ENCODE measurements around the gene NAA35.

NAA35 gene

GRCh38 chr9:86042199-86042978, 101.4 kb downstream of the NAA35 start:
- no peak for DNase-seq (ENCODE audit: extremely low spot score)
- CTCF ChIA-PET, result interaction anchor here (1.5 kb wide), 1 partner anchor 21 kb away, joined by 4 read pairs; no protein-coding TSS in a partner anchor
- POLR2A ChIA-PET, result no interaction called here
- TF ChIP-seq, protein P1, sequence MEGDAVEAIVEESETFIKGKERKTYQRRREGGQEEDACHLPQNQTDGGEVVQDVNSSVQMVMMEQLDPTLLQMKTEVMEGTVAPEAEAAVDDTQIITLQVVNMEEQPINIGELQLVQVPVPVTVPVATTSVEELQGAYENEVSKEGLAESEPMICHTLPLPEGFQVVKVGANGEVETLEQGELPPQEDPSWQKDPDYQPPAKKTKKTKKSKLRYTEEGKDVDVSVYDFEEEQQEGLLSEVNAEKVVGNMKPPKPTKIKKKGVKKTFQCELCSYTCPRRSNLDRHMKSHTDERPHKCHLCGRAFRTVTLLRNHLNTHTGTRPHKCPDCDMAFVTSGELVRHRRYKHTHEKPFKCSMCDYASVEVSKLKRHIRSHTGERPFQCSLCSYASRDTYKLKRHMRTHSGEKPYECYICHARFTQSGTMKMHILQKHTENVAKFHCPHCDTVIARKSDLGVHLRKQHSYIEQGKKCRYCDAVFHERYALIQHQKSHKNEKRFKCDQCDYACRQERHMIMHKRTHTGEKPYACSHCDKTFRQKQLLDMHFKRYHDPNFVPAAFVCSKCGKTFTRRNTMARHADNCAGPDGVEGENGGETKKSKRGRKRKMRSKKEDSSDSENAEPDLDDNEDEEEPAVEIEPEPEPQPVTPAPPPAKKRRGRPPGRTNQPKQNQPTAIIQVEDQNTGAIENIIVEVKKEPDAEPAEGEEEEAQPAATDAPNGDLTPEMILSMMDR (IDR thresholded peaks at IDR 0.05; ENCODE audit: control extremely low read depth, extremely low read depth, low read depth, missing control alignments), result no peak

- POLR2A ChIA-PET, result no interaction called here
- DNase-seq (ENCODE audit: extremely low spot score), result no peak
- CTCF ChIA-PET, result interaction anchor here (0.8 to 1.0 kb wide), 2 partner anchors 20 to 35 kb away, joined by 3 to 4 read pairs; no protein-coding TSS in a partner anchor
- TF ChIP-seq, protein P1 (IDR thresholded peaks at IDR 0.05; ENCODE audit: control extremely low read depth, extremely low read depth, low read depth, missing control alignments), result no peak
Observed at GRCh38 chr9:86043586-86043985, 102.6 kb downstream of the NAA35 start.

- POLR2A ChIA-PET, result no interaction called here
- TF ChIP-seq, protein P1 (IDR thresholded peaks at IDR 0.05; ENCODE audit: control extremely low read depth, extremely low read depth, low read depth, missing control alignments), result no peak
- CTCF ChIA-PET, result interaction anchor here (0.8 to 1.1 kb wide), 3 partner anchors 14 to 35 kb away, joined by 3 to 5 read pairs (median 4); no protein-coding TSS in a partner anchor
- DNase-seq (ENCODE audit: extremely low spot score), result no peak
Observed at GRCh38 chr9:86043999-86044398, 103.1 kb downstream of the NAA35 start.

DNA sequence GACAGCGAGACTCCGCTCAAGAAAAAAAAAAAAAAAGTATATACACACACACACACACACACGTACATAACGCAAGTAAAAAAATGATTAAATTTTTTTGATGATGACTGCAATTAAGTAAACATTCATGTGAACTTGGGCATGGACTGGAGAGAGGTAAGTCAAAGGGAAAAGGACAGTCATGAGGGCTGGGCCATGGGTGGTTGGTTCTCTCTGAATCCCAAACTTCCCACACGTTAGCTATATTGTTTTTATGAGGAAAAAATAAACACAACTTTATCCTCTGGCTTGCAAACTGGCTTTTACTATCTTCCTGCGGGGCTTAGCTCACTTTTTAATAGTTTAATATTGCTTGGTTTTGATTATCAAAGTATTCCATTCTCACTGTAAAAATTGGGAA, 104.7 kb downstream of the NAA35 start:
- DNase-seq (ENCODE audit: extremely low spot score), result no peak
- ChIA-PET POLR2A (no interaction called here), CTCF (interaction anchor here (0.7 to 0.9 kb wide), 2 partner anchors 12 to 55 kb away, joined by 3 read pairs; no protein-coding TSS in a partner anchor)
- TF ChIP-seq, protein P1 (IDR thresholded peaks at IDR 0.05; ENCODE audit: control extremely low read depth, extremely low read depth, low read depth, missing control alignments), result no peak

- POLR2A ChIA-PET, result no interaction called here
- no peak for DNase-seq (ENCODE audit: extremely low spot score)
- TF ChIP-seq, protein P1 (IDR thresholded peaks at IDR 0.05; ENCODE audit: control extremely low read depth, extremely low read depth, low read depth, missing control alignments), result no peak
- CTCF ChIA-PET, result interaction anchor here (0.7 to 1.5 kb wide), 3 partner anchors 11 to 54 kb away, joined by 3 read pairs; no protein-coding TSS in a partner anchor
Observed at GRCh38 chr9:86046071-86046636, 105.2 kb downstream of the NAA35 start.

DNA sequence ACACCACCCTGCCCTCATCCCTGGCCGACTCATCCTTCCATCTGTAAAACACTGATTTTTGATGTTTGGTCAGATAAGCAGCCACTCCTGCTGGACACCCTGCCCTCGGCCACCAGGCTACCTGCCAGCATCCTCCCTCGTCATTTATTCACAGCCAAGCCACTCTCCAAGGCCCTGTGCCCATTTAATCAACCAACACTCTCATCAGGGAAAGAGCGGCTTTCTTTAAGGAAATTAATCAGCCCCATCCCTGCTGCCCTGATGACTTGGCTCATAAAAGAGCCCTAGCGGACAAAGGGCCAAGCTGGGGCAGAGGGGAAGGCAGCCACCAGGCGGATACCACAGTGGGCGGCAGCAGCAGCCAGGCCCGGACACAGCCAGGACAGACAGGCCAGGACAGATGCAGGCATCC, 106.0 kb downstream of the NAA35 start:
- CTCF ChIA-PET, result interaction anchor here (1.5 kb wide), 1 partner anchor 12 kb away, joined by 3 read pairs; no protein-coding TSS in a partner anchor
- POLR2A ChIA-PET, result no interaction called here
- TF ChIP-seq, protein P1 (IDR thresholded peaks at IDR 0.05; ENCODE audit: control extremely low read depth, extremely low read depth, low read depth, missing control alignments), result no peak
- DNase-seq (ENCODE audit: extremely low spot score), result no peak
